ENCODE results near the gene LYRM4. TPM values are rescaled to one million over a fixed set of nuclear protein-coding genes. Genes with fewer than 3 reads are reported as not detected.

Gene LYRM4
- total and polyA plus RNA-seq, 8 donors, result 25.2 to 47.4 (median 42.0) TPM

GRCh38 chr6:5287966-5288297 is 27.2 kb upstream of the LYRM4 start:
- no peak overlapping the region for H3K27ac ChIP-seq
- peaks cover 8 to 12% of the 10 kb centered on the region in 2 donors for H3K4me1 ChIP-seq
- no peak overlapping the region for H3K4me3 ChIP-seq
- intact Hi-C loops (cut with DNase I), result no loop called here
- DNase-seq (no peak), ATAC-seq (no peak)
- no peaks in the 10 kb centered on the region for H3K9me3 ChIP-seq
- TF ChIP-seq, protein P1, sequence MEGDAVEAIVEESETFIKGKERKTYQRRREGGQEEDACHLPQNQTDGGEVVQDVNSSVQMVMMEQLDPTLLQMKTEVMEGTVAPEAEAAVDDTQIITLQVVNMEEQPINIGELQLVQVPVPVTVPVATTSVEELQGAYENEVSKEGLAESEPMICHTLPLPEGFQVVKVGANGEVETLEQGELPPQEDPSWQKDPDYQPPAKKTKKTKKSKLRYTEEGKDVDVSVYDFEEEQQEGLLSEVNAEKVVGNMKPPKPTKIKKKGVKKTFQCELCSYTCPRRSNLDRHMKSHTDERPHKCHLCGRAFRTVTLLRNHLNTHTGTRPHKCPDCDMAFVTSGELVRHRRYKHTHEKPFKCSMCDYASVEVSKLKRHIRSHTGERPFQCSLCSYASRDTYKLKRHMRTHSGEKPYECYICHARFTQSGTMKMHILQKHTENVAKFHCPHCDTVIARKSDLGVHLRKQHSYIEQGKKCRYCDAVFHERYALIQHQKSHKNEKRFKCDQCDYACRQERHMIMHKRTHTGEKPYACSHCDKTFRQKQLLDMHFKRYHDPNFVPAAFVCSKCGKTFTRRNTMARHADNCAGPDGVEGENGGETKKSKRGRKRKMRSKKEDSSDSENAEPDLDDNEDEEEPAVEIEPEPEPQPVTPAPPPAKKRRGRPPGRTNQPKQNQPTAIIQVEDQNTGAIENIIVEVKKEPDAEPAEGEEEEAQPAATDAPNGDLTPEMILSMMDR (IDR thresholded peaks at IDR 0.05), result no peak
- H3K27me3 ChIP-seq, result no peaks in the 10 kb centered on the region
- H3K36me3 ChIP-seq, result no peaks in the 10 kb centered on the region

- DNase-seq, result no peak
- Histone ChIP-seq H3K36me3 (no peaks in the 10 kb centered on the region), H3K4me3 (no peak overlapping the region), H3K4me1 (peaks cover 8 to 12% of the 10 kb centered on the region in 2 donors), H3K27ac (no peak overlapping the region), H3K9me3 (no peaks in the 10 kb centered on the region), H3K27me3 (no peaks in the 10 kb centered on the region)
- ATAC-seq, result peak; percentile 77
- intact Hi-C loops (cut with DNase I), result no loop called here
- TF ChIP-seq, protein P1 (IDR thresholded peaks at IDR 0.05), result no peak
These were observed 26.6 kb upstream of the LYRM4 start for GRCh38 chr6:5287205-5287965.

- DNase-seq, result no peak
- Histone ChIP-seq H3K27me3 (no peaks in the 10 kb centered on the region), H3K36me3 (no peaks in the 10 kb centered on the region), H3K9me3 (no peaks in the 10 kb centered on the region), H3K27ac (no peak overlapping the region), H3K4me1 (peaks cover 8 to 12% of the 10 kb centered on the region in 2 donors), H3K4me3 (no peak overlapping the region)
- no peak for ATAC-seq
- intact Hi-C loops (cut with DNase I), result no loop called here
- TF ChIP-seq, protein P1 (IDR thresholded peaks at IDR 0.05), result no peak
These were observed 26.0 kb upstream of the LYRM4 start for GRCh38 chr6:5286780-5287179.

DNA sequence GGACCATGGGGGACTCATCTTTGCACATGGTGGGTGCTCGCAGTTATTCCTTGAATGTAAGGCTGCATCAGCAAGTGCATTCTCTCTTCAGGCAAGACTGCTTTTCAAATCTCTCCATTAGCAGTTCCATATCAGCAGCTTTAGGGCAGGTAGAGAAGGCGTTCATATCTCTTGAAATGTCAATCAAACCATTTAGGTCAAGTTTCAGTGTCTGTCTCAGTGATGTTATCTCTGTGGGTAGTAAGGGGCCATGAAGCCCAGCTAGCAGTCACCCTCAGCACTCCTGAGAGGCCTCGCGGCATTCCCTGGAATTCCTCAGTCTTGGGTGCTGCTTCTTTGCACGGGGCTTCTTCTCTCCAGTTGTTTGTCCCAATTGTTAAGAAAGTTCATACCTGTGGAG is 24.8 kb upstream of the LYRM4 start:
- Histone ChIP-seq H3K36me3 (no peaks in the 10 kb centered on the region), H3K27me3 (no peaks in the 10 kb centered on the region), H3K27ac (no peak overlapping the region), H3K9me3 (no peaks in the 10 kb centered on the region), H3K4me3 (no peak overlapping the region), H3K4me1 (peaks cover 8 to 12% of the 10 kb centered on the region in 2 donors)
- ATAC-seq (no peak), DNase-seq (no peak)
- intact Hi-C loops (cut with DNase I), result no loop called here
- TF ChIP-seq, protein P1 (IDR thresholded peaks at IDR 0.05), result no peak

DNA sequence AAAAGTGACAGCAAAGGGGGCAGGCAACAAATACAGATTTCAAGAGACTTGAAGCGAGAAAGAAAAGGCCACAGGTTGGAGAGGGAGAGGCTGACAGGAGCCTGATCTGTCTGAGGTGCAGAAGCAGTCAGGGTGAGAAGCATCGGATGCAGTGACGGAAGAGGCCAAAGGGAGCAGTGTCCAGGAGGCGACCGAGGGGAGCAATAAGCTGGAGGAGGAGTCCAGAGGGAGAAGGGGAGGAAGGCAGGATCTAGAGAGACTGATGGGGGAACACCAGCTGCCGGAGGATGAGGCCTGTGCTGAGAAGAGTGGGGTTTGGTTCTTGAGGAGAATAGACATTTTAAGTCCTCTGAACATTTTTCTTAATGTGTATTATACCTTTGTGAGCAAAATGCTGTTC is 24.3 kb upstream of the LYRM4 start:
- ATAC-seq (no peak), DNase-seq (no peak)
- H3K9me3 ChIP-seq, result no peaks in the 10 kb centered on the region
- H3K27ac ChIP-seq, result no peak overlapping the region
- no peaks in the 10 kb centered on the region for H3K36me3 ChIP-seq
- intact Hi-C loops (cut with DNase I), result no loop called here
- H3K4me1 ChIP-seq, result peaks cover 8 to 12% of the 10 kb centered on the region in 2 donors
- H3K27me3 ChIP-seq, result no peaks in the 10 kb centered on the region
- H3K4me3 ChIP-seq, result no peak overlapping the region
- TF ChIP-seq, protein P1 (IDR thresholded peaks at IDR 0.05), result no peak
